Lung microvascular endothelial cell (primary cell): ENCODE data around the gene EGFL6. TPM values are rescaled to one million over a fixed set of nuclear protein-coding genes. Genes with fewer than 3 reads are reported as not detected.
"Not testable (repeated sequence)": the region's sequence is repeated elsewhere in the genome, so short reads cannot be mapped to it uniquely, and the experiment has no call there.

Experiments used
- DNase-seq, 2 donors: peaks; one replicate each; pipeline versions ENCODE4 v3.0.0 to v3.0.0-alpha.2; 2010; ENCODE audit warnings: low read depth in 2 of 2
- total RNA-seq: library from RNA; depleted of rRNA; stranded (reverse); fragments of >200 nt; gene quantifications from 2 replicates; pipeline ENCODE4 v1.2.1, GENCODE V29; 2014

Gene EGFL6
- total RNA-seq, 1 donor from 2014 or later: not detected

- DNase-seq: no peak
These were observed 20.8 kb downstream of the EGFL6 start for GRCh38 chrX:13590207-13590606.

GRCh38 chrX:13590914-13591313 lies 21.5 kb downstream of the EGFL6 start:
- no peak for DNase-seq

GRCh38 chrX:13597874-13598273 lies 28.5 kb downstream of the EGFL6 start:
- no peak for DNase-seq

- DNase-seq: peak; percentile 6 to 24
These were observed 29.5 kb downstream of the EGFL6 start for GRCh38 chrX:13598877-13599276.

- peak in 1 of 2 donors; percentile 29 for DNase-seq
These were observed 30.1 kb downstream of the EGFL6 start for GRCh38 chrX:13599491-13599890.

- no peak for DNase-seq
These were observed 36.2 kb downstream of the EGFL6 start for GRCh38 chrX:13605611-13606010.

- DNase-seq: no peak
These were observed 38.1 kb downstream of the EGFL6 start for GRCh38 chrX:13607331-13607995.

- no peak for DNase-seq
These were observed 38.6 kb downstream of the EGFL6 start for GRCh38 chrX:13607996-13608365.

GRCh38 chrX:13614154-13614553 lies 44.8 kb downstream of the EGFL6 start:
- DNase-seq: no peak

- DNase-seq: no peak
These were observed 50.8 kb downstream of the EGFL6 start for GRCh38 chrX:13620207-13620606.

- no peak for DNase-seq
These were observed 53.1 kb downstream of the EGFL6 start for GRCh38 chrX:13622401-13622964.

GRCh38 chrX:13627306-13627705 lies 57.9 kb downstream of the EGFL6 start:
- DNase-seq: no peak

- DNase-seq: not testable (repeated sequence)
These were observed 67.8 kb downstream of the EGFL6 start for GRCh38 chrX:13637224-13637623.

GRCh38 chrX:13638021-13638420 lies 68.6 kb downstream of the EGFL6 start:
- DNase-seq: no peak

- no peak for DNase-seq
These were observed 69.4 kb downstream of the EGFL6 start for GRCh38 chrX:13638826-13639225.

GRCh38 chrX:13641684-13642083 lies 72.3 kb downstream of the EGFL6 start:
- DNase-seq: not testable (repeated sequence)

- no peak for DNase-seq
These were observed 76.2 kb downstream of the EGFL6 start for GRCh38 chrX:13645464-13646153.

GRCh38 chrX:13646154-13646549 lies 76.8 kb downstream of the EGFL6 start:
- DNase-seq: peak; percentile 64 to 71

- peak; percentile 85 to 91 for DNase-seq
These were observed 78.4 kb downstream of the EGFL6 start for GRCh38 chrX:13647709-13648212.

- not testable (repeated sequence) for DNase-seq
These were observed 78.9 kb downstream of the EGFL6 start for GRCh38 chrX:13648336-13648735.

GRCh38 chrX:13649838-13650237 lies 80.4 kb downstream of the EGFL6 start:
- peak in 1 of 2 donors; percentile 45 for DNase-seq

GRCh38 chrX:13650318-13650717 lies 80.9 kb downstream of the EGFL6 start:
- DNase-seq: no peak

GRCh38 chrX:13651150-13651549 lies 81.7 kb downstream of the EGFL6 start:
- peak in 1 of 2 donors; percentile 7 for DNase-seq
